Measurements from ENCODE around the gene LTB.

Gene LTB

GRCh38 chr6:31538805-31539400 is 43.3 kb downstream of the LTB start:
- ATAC-seq: no peak
- TF ChIP-seq ZNF8 (CRISPR knock-in tag; IDR thresholded peaks at IDR 0.05): no peak
- TF ChIP-seq SNAI2 (CRISPR knock-in tag; IDR thresholded peaks at IDR 0.05): no peak
- no peak for TF ChIP-seq TOX (CRISPR knock-in tag; IDR thresholded peaks at IDR 0.05; ENCODE audit: borderline replicate concordance)
- no peak for TF ChIP-seq ISL1 (CRISPR knock-in tag; IDR thresholded peaks at IDR 0.05)
- no peak for TF ChIP-seq PATZ1 (CRISPR knock-in tag; IDR thresholded peaks at IDR 0.05; ENCODE audit: borderline replicate concordance)
- TF ChIP-seq TSHZ2 (CRISPR knock-in tag; IDR thresholded peaks at IDR 0.05): no peak
- TF ChIP-seq ZNF565 (CRISPR knock-in tag; conservative IDR thresholded peaks at IDR 0.05; ENCODE audit: low read depth): no peak
- no peak for TF ChIP-seq OSR1 (CRISPR knock-in tag; IDR thresholded peaks at IDR 0.05)
- TF ChIP-seq BACH2 (CRISPR knock-in tag; IDR thresholded peaks at IDR 0.05; ENCODE audit: borderline replicate concordance): no peak
- no peak for TF ChIP-seq ZFP3 (CRISPR knock-in tag; IDR thresholded peaks at IDR 0.05)
- no peak for TF ChIP-seq POU6F1 (CRISPR knock-in tag; IDR thresholded peaks at IDR 0.05; ENCODE audit: borderline replicate concordance, low read depth)
- TF ChIP-seq TCF4 (CRISPR knock-in tag; IDR thresholded peaks at IDR 0.05; ENCODE audit: borderline replicate concordance): no peak
- no peak for TF ChIP-seq RARB (CRISPR knock-in tag; IDR thresholded peaks at IDR 0.05)
- no peak for TF ChIP-seq CSDC2 (CRISPR knock-in tag; IDR thresholded peaks at IDR 0.05)
- TF ChIP-seq PPARA (CRISPR knock-in tag; IDR thresholded peaks at IDR 0.05; ENCODE audit: borderline replicate concordance): no peak
- TF ChIP-seq ZC3H10 (CRISPR knock-in tag; IDR thresholded peaks at IDR 0.05): no peak
- TF ChIP-seq CREB5 (CRISPR knock-in tag; IDR thresholded peaks at IDR 0.05; ENCODE audit: low read depth): no peak
- TF ChIP-seq GLIS3 (CRISPR knock-in tag; IDR thresholded peaks at IDR 0.05): no peak
- TF ChIP-seq ZFP30 (CRISPR knock-in tag; IDR thresholded peaks at IDR 0.05): no peak
- TF ChIP-seq ZNF70 (CRISPR knock-in tag; IDR thresholded peaks at IDR 0.05): no peak

- ATAC-seq: no peak
- TF ChIP-seq ESRRG (CRISPR knock-in tag; IDR thresholded peaks at IDR 0.05): no peak
These were observed 46.5 kb downstream of the LTB start for GRCh38 chr6:31535538-31536324.

GRCh38 chr6:31534521-31535040 is 47.6 kb downstream of the LTB start:
- TF ChIP-seq ZFP3 (CRISPR knock-in tag; IDR thresholded peaks at IDR 0.05) (no peak), ZNF565 (CRISPR knock-in tag; conservative IDR thresholded peaks at IDR 0.05; ENCODE audit: low read depth) (no peak), CSDC2 (CRISPR knock-in tag; IDR thresholded peaks at IDR 0.05) (no peak), PPARA (CRISPR knock-in tag; IDR thresholded peaks at IDR 0.05; ENCODE audit: borderline replicate concordance) (no peak), OSR1 (CRISPR knock-in tag; IDR thresholded peaks at IDR 0.05) (no peak)

More at GRCh38 chr6:31534521-31535040, 47.6 kb downstream of the LTB start:
- no peak for ATAC-seq
